Adrenal gland (tissue), 5 donors: Measurements from ENCODE around the gene AGAP5.

ENCODE experiments used
- CTCF ChIP-seq, 6 experiments: fragments of 450-650 bp in 4 of 6; fragments of 200-600 bp in 2 of 6; sonication (generic) in 1 of 6; IDR thresholded peaks; 1 replicate in 5 of 6; 2 replicates in 1 of 6; pipeline versions ENCODE4 v1.5.1 to v1.8.0; 2016 to 2021; ENCODE audit warnings: antibody characterized with exemption in 6 of 6, mild to moderate bottlenecking in 2 of 6, moderate library complexity in 1 of 6
- POLR2A ChIP-seq, 2 donors: fragments of 450-650 bp; IDR thresholded peaks; one replicate each; pipeline ENCODE4 v1.6.1; 2017; ENCODE audit warnings: antibody characterized with exemption in 2 of 2, mild to moderate bottlenecking in 2 of 2, moderate library complexity in 1 of 2
- donor health status: DM: no; HTN: no; CAD: no.

- TF ChIP-seq CTCF (IDR thresholded peaks at IDR 0.05) (no peak), POLR2A (IDR thresholded peaks at IDR 0.05) (no peak)
These were observed 72.7 kb downstream of the AGAP5 start for GRCh38 chr10:73625004-73625883.
